ENCODE measurements around the gene FBXW8.

Gene FBXW8

DNA sequence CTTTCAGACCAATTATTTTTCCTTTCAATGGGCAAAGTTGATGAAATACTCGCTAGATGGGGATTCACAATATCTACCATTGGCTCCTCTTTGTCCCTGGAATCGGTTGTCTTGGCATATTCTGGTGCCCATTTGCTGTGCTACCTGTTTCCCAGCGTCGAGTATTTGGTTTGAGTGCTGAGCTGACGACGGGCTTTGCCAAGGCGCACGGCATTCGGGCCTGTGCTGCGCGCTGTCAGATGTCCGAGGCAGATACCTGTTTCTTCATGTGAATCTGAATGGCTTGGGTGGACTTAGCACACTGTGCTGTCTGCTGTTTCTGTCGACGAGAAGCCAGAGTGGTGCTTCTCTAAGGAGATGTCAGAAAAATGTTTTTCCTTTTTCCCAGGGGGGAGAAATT is 107.5 kb downstream of the FBXW8 start:
- peaks cover 0 to 17% (median 12%) of the 10 kb centered on the region in 3 donors for H3K9me3 ChIP-seq
- no peaks in the 10 kb centered on the region for H3K27me3 ChIP-seq
- TF ChIP-seq, protein P1, sequence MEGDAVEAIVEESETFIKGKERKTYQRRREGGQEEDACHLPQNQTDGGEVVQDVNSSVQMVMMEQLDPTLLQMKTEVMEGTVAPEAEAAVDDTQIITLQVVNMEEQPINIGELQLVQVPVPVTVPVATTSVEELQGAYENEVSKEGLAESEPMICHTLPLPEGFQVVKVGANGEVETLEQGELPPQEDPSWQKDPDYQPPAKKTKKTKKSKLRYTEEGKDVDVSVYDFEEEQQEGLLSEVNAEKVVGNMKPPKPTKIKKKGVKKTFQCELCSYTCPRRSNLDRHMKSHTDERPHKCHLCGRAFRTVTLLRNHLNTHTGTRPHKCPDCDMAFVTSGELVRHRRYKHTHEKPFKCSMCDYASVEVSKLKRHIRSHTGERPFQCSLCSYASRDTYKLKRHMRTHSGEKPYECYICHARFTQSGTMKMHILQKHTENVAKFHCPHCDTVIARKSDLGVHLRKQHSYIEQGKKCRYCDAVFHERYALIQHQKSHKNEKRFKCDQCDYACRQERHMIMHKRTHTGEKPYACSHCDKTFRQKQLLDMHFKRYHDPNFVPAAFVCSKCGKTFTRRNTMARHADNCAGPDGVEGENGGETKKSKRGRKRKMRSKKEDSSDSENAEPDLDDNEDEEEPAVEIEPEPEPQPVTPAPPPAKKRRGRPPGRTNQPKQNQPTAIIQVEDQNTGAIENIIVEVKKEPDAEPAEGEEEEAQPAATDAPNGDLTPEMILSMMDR (IDR thresholded peaks at IDR 0.05) = no peak
- H3K27ac ChIP-seq = no peak overlapping the region
- H3K4me1 ChIP-seq = no peaks in the 10 kb centered on the region
- H3K36me3 ChIP-seq = peaks cover 28 to 50% (median 29%) of the 10 kb centered on the region in 3 donors
- no peak overlapping the region for H3K4me3 ChIP-seq
- no peak for DNase-seq
- intact Hi-C loops (cut with DNase I; ENCODE audit: low total_unique reads) = no loop called here

DNA sequence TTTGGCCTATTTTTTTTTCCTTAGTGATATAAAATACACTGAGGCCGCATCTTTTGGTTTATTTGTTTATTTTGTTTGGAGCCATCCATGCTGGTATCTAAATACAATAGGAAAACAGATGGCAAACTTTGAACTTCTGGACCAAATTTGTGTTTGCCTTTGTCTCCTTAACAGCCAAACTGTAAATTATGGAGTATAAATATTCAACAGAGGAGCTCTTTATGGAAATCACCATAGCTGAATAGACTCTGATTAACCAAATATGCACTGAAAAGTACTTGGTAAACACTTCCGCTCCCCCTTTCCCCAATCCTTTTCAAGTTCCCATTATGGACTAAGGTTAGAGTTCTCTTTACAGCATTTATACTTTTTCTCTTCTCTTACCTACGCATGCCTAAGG is 107.9 kb downstream of the FBXW8 start:
- Histone ChIP-seq H3K4me3 (no peak overlapping the region), H3K4me1 (no peaks in the 10 kb centered on the region), H3K9me3 (peaks cover 0 to 13% (median 9%) of the 10 kb centered on the region in 3 donors), H3K27me3 (no peaks in the 10 kb centered on the region), H3K27ac (no peak overlapping the region), H3K36me3 (peaks cover 24 to 50% (median 26%) of the 10 kb centered on the region in 3 donors)
- TF ChIP-seq, protein P1 (IDR thresholded peaks at IDR 0.05) = no peak
- DNase-seq = no peak
- intact Hi-C loops (cut with DNase I; ENCODE audit: low total_unique reads) = no loop called here

DNA sequence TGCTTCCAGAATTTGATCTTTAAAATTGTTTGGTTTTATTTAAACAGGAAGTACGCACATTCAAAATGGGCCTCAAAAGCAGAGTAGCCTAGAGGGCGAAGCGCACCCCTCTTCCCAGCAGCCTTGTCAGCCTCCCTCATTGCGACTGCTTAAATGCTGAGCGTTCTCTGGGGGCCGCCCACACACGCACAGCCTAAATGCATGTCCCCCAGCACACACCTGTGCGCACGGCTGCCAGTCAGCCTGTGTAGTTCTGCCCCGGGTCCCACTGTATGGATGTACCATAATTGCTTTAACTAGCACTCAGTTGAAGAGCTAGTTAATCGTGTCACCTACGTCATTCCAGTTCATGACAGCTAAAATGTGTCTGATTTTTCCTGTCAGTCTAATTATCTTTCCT is 109.1 kb downstream of the FBXW8 start:
- Histone ChIP-seq H3K27me3 (no peaks in the 10 kb centered on the region), H3K27ac (no peak overlapping the region), H3K4me3 (no peak overlapping the region), H3K36me3 (peaks cover 13 to 50% (median 24%) of the 10 kb centered on the region in 3 donors), H3K9me3 (peaks cover 0 to 3% (median 0%) of the 10 kb centered on the region in 3 donors), H3K4me1 (no peaks in the 10 kb centered on the region)
- intact Hi-C loops (cut with DNase I; ENCODE audit: low total_unique reads) = no loop called here
- TF ChIP-seq, protein P1 (IDR thresholded peaks at IDR 0.05) = no peak
- no peak for DNase-seq

DNA sequence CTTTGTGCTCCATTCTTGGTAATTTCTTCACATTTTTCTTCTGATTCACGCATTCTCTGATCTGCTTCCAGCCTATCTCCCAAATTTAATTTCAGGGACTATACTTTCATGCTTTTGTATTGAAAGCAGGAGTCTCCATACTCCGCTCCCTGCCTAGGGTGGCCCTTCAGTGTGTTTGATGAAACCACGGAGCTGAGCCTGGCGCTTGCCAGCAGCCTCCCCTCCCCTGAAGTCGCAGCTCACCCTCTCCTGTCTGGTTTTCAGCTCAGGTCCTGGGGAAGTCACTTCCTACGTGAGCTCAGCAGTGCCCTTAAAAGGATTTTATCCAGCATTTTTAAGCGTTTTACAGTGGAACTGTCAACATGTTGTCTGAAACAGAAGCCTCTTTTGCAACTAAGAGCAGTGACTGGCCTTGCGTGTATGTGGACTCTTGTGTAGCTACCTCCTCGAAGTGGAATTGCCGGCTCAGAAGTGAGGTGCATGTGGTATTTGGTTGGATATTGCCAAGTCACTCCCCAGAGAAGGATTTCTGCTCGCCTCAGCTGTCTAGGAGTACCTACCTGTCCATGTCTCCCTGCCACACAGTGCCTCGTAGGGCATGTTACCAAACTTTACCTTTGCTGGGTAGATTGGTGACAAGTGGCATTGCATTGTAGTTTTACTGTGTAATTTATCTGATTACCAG is 109.9 kb downstream of the FBXW8 start:
- TF ChIP-seq, protein P1 (IDR thresholded peaks at IDR 0.05) = no peak
- no peaks in the 10 kb centered on the region for H3K27me3 ChIP-seq
- H3K9me3 ChIP-seq = no peaks in the 10 kb centered on the region
- H3K36me3 ChIP-seq = peaks cover 6 to 51% (median 19%) of the 10 kb centered on the region in 3 donors
- no peak for DNase-seq
- H3K4me1 ChIP-seq = peaks cover 0 to 5% (median 2%) of the 10 kb centered on the region in 4 donors
- intact Hi-C loops (cut with DNase I; ENCODE audit: low total_unique reads) = no loop called here
- no peak overlapping the region for H3K27ac ChIP-seq
- no peak overlapping the region for H3K4me3 ChIP-seq

DNA sequence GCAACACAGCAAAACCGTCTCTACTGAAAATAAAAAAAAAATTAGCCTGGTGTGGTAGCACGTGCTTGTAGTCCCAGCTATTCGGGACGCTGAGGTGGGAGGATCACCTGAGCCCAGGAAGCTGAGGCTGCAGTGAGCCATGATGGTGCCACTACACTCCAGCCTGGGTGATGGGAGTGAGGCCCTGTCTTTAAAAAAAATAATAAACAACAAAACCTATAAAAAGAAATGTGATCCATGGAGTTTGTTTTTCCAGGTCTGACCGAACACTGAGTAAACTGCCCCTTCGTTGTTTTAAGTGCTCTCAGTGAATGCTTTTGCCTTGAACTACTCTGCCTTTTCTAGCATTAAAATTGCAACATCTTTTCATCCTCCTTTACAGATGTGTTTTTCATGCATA is 111.7 kb downstream of the FBXW8 start:
- TF ChIP-seq, protein P1 (IDR thresholded peaks at IDR 0.05) = no peak
- DNase-seq = no peak
- Histone ChIP-seq H3K9me3 (no peaks in the 10 kb centered on the region), H3K4me3 (no peak overlapping the region), H3K27ac (no peak overlapping the region), H3K36me3 (peaks cover 8 to 62% (median 26%) of the 10 kb centered on the region in 3 donors), H3K27me3 (no peaks in the 10 kb centered on the region), H3K4me1 (peaks cover 0 to 9% (median 4%) of the 10 kb centered on the region in 4 donors)
- intact Hi-C loops (cut with DNase I; ENCODE audit: low total_unique reads) = no loop called here

Data from tibial artery (tissue), 4 donors.